Type B pancreatic cell (in vitro differentiated cells): ENCODE measurements around the gene ROS1. TPM values are rescaled to one million over a fixed set of nuclear protein-coding genes. Genes with fewer than 3 reads are reported as not detected.

Experiments
- DNase-seq: peaks from one replicate; pipeline ENCODE4 v3.0.0; 2021; ENCODE audit warnings: mixed read lengths; ENCODE audit not compliant: unreplicated experiment; ENCODE audit errors: extremely low spot score
- H3K27ac Mint-ChIP-seq: 2 replicates; pipeline ENCODE4 v1.8.0; 2021; ENCODE audit warnings: mild to moderate bottlenecking, mixed read lengths
- H3K27me3 Mint-ChIP-seq: 2 replicates; pipeline ENCODE4 v1.8.0; 2021; ENCODE audit warnings: mixed read lengths
- H3K36me3 Mint-ChIP-seq: 2 replicates; pipeline ENCODE4 v1.8.0; 2021; ENCODE audit warnings: mixed read lengths
- H3K4me1 Mint-ChIP-seq: one replicate; pipeline ENCODE4 v1.8.0; 2021; ENCODE audit warnings: mixed read lengths; ENCODE audit not compliant: unreplicated experiment
- H3K4me3 Mint-ChIP-seq: 2 replicates; pipeline ENCODE4 v1.8.0; 2021; ENCODE audit warnings: mild to moderate bottlenecking, mixed read lengths
- H3K9me3 Mint-ChIP-seq: 2 replicates; pipeline ENCODE4 v1.8.0; 2021; ENCODE audit warnings: mixed read lengths
- CTCF ChIP-seq: fragments of 200-600 bp; sonication (generic); conservative IDR thresholded peaks from 2 replicates; pipeline ENCODE4 v1.5.0; 2021; ENCODE audit warnings: antibody characterized with exemption, mild to moderate bottlenecking
- total RNA-seq: library from RNA; stranded (reverse); gene quantifications from 2 replicates; pipeline ENCODE4 v1.2.1, GENCODE V29; 2021; ENCODE audit warnings: low replicate concordance

The ROS1 gene
- total RNA-seq, 1 donor from 2014 or later: 0.19 TPM

GRCh38 chr6:117326396-117326795, 99.3 kb downstream of the ROS1 start:
- Mint-ChIP-seq H3K27ac (no peak overlapping the region), H3K36me3 (no peaks in the 10 kb centered on the region), H3K4me1 (no peaks in the 10 kb centered on the region), H3K9me3 (no peaks in the 10 kb centered on the region), H3K27me3 (no peaks in the 10 kb centered on the region), H3K4me3 (no peak overlapping the region)
- no peak for DNase-seq
- no peak for TF ChIP-seq CTCF

- Mint-ChIP-seq H3K4me1 (no peaks in the 10 kb centered on the region), H3K27ac (no peak overlapping the region), H3K36me3 (no peaks in the 10 kb centered on the region), H3K4me3 (no peak overlapping the region), H3K9me3 (no peaks in the 10 kb centered on the region), H3K27me3 (no peaks in the 10 kb centered on the region)
- peak; percentile 66 for TF ChIP-seq CTCF
- DNase-seq: no peak
Observed at GRCh38 chr6:117317261-117317660, 108.5 kb downstream of the ROS1 start.

GRCh38 chr6:117311726-117312125, 114.0 kb downstream of the ROS1 start:
- Mint-ChIP-seq H3K4me3 (no peak overlapping the region), H3K4me1 (peaks cover 4% of the 10 kb centered on the region), H3K27me3 (no peaks in the 10 kb centered on the region), H3K27ac (no peak overlapping the region), H3K9me3 (no peaks in the 10 kb centered on the region), H3K36me3 (no peaks in the 10 kb centered on the region)
- no peak for DNase-seq
- TF ChIP-seq CTCF: no peak

GRCh38 chr6:117311310-117311709, 114.4 kb downstream of the ROS1 start:
- H3K27ac Mint-ChIP-seq: no peak overlapping the region
- TF ChIP-seq CTCF: no peak
- no peak overlapping the region for H3K4me3 Mint-ChIP-seq
- DNase-seq: no peak
- peaks cover 4% of the 10 kb centered on the region for H3K4me1 Mint-ChIP-seq
- H3K36me3 Mint-ChIP-seq: no peaks in the 10 kb centered on the region
- H3K27me3 Mint-ChIP-seq: no peaks in the 10 kb centered on the region
- H3K9me3 Mint-ChIP-seq: no peaks in the 10 kb centered on the region

- H3K27me3 Mint-ChIP-seq: no peaks in the 10 kb centered on the region
- no peak overlapping the region for H3K27ac Mint-ChIP-seq
- TF ChIP-seq CTCF: no peak
- no peaks in the 10 kb centered on the region for H3K9me3 Mint-ChIP-seq
- H3K36me3 Mint-ChIP-seq: no peaks in the 10 kb centered on the region
- no peak overlapping the region for H3K4me3 Mint-ChIP-seq
- no peak for DNase-seq
- peaks cover 4% of the 10 kb centered on the region for H3K4me1 Mint-ChIP-seq
Observed at GRCh38 chr6:117309611-117310010, 116.1 kb downstream of the ROS1 start.

- peaks cover 4% of the 10 kb centered on the region for H3K4me1 Mint-ChIP-seq
- no peak overlapping the region for H3K27ac Mint-ChIP-seq
- no peak for DNase-seq
- H3K27me3 Mint-ChIP-seq: no peaks in the 10 kb centered on the region
- TF ChIP-seq CTCF: no peak
- H3K4me3 Mint-ChIP-seq: no peak overlapping the region
- no peaks in the 10 kb centered on the region for H3K9me3 Mint-ChIP-seq
- H3K36me3 Mint-ChIP-seq: no peaks in the 10 kb centered on the region
Observed at GRCh38 chr6:117309069-117309468, 116.7 kb downstream of the ROS1 start.
